Ascending aorta (tissue), 2 donors: ENCODE results near the gene NUMB. TPM values are rescaled to one million over a fixed set of nuclear protein-coding genes. Genes with fewer than 3 reads are reported as not detected.

Experiments used
- DNase-seq, 2 donors: peaks; one replicate each; pipeline ENCODE4 v3.0.0-alpha.2; 2019; ENCODE audit warnings: low spot score in 2 of 2
- H3K27ac ChIP-seq, 2 donors: fragments of 200-600 bp; sonication (generic); one replicate each; pipeline ENCODE4 v1.5.1; 2016 to 2017; ENCODE audit warnings: mild to moderate bottlenecking in 1 of 2
- H3K27me3 ChIP-seq: fragments of 200-600 bp; sonication (generic); one replicate; pipeline ENCODE4 v1.5.1; 2017
- H3K36me3 ChIP-seq, 2 donors: fragments of 200-600 bp; sonication (generic); one replicate each; pipeline ENCODE4 v1.5.1; 2016
- H3K4me1 ChIP-seq, 2 donors: fragments of 200-600 bp; sonication (generic); one replicate each; pipeline ENCODE4 v1.5.1; 2016 to 2017; ENCODE audit warnings: mild to moderate bottlenecking in 1 of 2
- H3K4me3 ChIP-seq, 2 donors: fragments of 200-600 bp; sonication (generic); one replicate each; pipeline ENCODE4 v1.5.1; 2016 to 2017; ENCODE audit warnings: mild to moderate bottlenecking in 1 of 2
- H3K9me3 ChIP-seq, 2 donors: fragments of 200-600 bp; sonication (generic); one replicate each; pipeline ENCODE4 v1.5.1; 2016
- CTCF ChIP-seq, 3 experiments: fragments of 200-600 bp in 2 of 3; fragments of 450-650 bp in 1 of 3; sonication (generic) in 2 of 3; IDR thresholded peaks; one replicate each; pipeline ENCODE4 v1.5.1; 2016 to 2019; ENCODE audit warnings: antibody characterized with exemption in 3 of 3, mild to moderate bottlenecking in 1 of 3, moderate library complexity in 1 of 3
- intact Hi-C: fragments of 100-400 bp; cut with DNase I; formaldehyde crosslinking; loops from one replicate; pipeline ENCODE4 v1.15.1; 2023
- total RNA-seq: library from RNA; depleted of rRNA; stranded (reverse); fragments of >200 nt; gene quantifications from one replicate; pipeline ENCODE4 v1.1.0, GENCODE V29; 2016

The NUMB gene
- total RNA-seq, 1 donor from 2014 or later: 20.1 TPM

- no peak for TF ChIP-seq CTCF (IDR thresholded peaks at IDR 0.05)
- H3K27ac ChIP-seq: no peak overlapping the region
- H3K9me3 ChIP-seq: no peaks in the 10 kb centered on the region
- peaks cover 24 to 28% of the 10 kb centered on the region in 2 donors for H3K4me1 ChIP-seq
- intact Hi-C loops: no loop called here
- H3K27me3 ChIP-seq: peaks cover 14% of the 10 kb centered on the region
- H3K36me3 ChIP-seq: no peaks in the 10 kb centered on the region
- no peak overlapping the region for H3K4me3 ChIP-seq
- DNase-seq: no peak
Observed at GRCh38 chr14:73242357-73242901, 215.9 kb downstream of the NUMB start.

- Histone ChIP-seq H3K4me1 (peaks cover 29% of the 10 kb centered on the region in 2 donors), H3K27me3 (peaks cover 20% of the 10 kb centered on the region), H3K4me3 (no peak overlapping the region), H3K27ac (no peak overlapping the region), H3K9me3 (no peaks in the 10 kb centered on the region), H3K36me3 (no peaks in the 10 kb centered on the region)
- peak in 1 of 2 donors; percentile 54 for DNase-seq
- intact Hi-C loops: no loop called here
- TF ChIP-seq CTCF (IDR thresholded peaks at IDR 0.05): no peak
Observed at GRCh38 chr14:73241481-73242165, 216.7 kb downstream of the NUMB start.

GRCh38 chr14:73240816-73241480, 217.4 kb downstream of the NUMB start:
- DNase-seq: peak in 1 of 2 donors; percentile 56
- Histone ChIP-seq H3K4me3 (no peak overlapping the region), H3K27ac (no peak overlapping the region), H3K4me1 (peaks cover 27 to 29% of the 10 kb centered on the region in 2 donors), H3K27me3 (peaks cover 20% of the 10 kb centered on the region), H3K36me3 (no peaks in the 10 kb centered on the region), H3K9me3 (no peaks in the 10 kb centered on the region)
- TF ChIP-seq CTCF (IDR thresholded peaks at IDR 0.05): no peak
- intact Hi-C loops: no loop called here

- Histone ChIP-seq H3K27me3 (peaks cover 20% of the 10 kb centered on the region), H3K9me3 (no peaks in the 10 kb centered on the region), H3K36me3 (no peaks in the 10 kb centered on the region), H3K4me1 (peaks cover 27 to 29% of the 10 kb centered on the region in 2 donors), H3K4me3 (peak overlapping the region; percentile 32 to 64), H3K27ac (no peak overlapping the region)
- intact Hi-C loops: no loop called here
- no peak for DNase-seq
- TF ChIP-seq CTCF (IDR thresholded peaks at IDR 0.05): no peak
Observed at GRCh38 chr14:73239393-73240241, 218.7 kb downstream of the NUMB start.

GRCh38 chr14:73238941-73239340, 219.4 kb downstream of the NUMB start:
- peak overlapping the region; percentile 32 to 64 for H3K4me3 ChIP-seq
- no peak for TF ChIP-seq CTCF (IDR thresholded peaks at IDR 0.05)
- intact Hi-C loops: no loop called here
- DNase-seq: no peak
- no peaks in the 10 kb centered on the region for H3K36me3 ChIP-seq
- H3K9me3 ChIP-seq: no peaks in the 10 kb centered on the region
- H3K27ac ChIP-seq: no peak overlapping the region
- H3K4me1 ChIP-seq: peaks cover 27 to 29% of the 10 kb centered on the region in 2 donors
- peaks cover 20% of the 10 kb centered on the region for H3K27me3 ChIP-seq
